Measurements from ENCODE around the gene TMEM87B. TPM values are rescaled to one million over a fixed set of nuclear protein-coding genes. Genes with fewer than 3 reads are reported as not detected.

TMEM87B gene
- total and polyA plus RNA-seq, 10 of the 15 experiments (the other 5 are each of a cell fraction or from before 2014, with no cell fraction given) = 5.7 to 20.6 (median 12.3) TPM

DNA sequence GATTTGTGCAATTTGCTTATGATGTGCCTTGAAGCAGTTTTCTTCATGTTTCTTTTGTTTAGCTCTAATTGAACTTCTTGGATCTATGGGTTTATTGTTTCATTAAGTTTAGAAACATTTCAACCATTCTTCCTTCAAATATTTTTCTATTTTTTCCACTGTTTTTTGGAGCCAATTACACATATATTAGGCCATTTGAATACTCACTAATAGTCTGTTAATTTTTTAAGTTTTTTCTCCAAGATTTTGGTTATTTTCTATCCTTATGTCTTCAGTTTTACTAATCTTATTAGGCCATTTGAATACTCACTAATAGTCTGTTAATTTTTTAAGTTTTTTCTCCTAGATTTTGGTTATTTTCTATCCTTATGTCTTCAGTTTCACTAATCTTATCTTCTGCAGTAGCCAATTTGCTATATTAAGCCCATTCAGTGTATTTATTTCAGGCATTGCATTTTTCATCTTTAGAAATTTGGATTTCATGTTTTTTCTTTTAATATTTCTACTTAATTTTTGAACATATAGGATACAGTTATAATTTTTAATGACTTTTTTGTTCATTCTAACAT, 9.5 kb upstream of the TMEM87B start (continued):
- TF ChIP-seq PML (IDR thresholded peaks at IDR 0.05; ENCODE audit: low read length) = no peak
- TF ChIP-seq SUPT20H (IDR thresholded peaks at IDR 0.05; ENCODE audit: borderline replicate concordance, control insufficient read depth, low read depth, low read length) = no peak
- TF ChIP-seq NBN (IDR thresholded peaks at IDR 0.05) = no peak
- no peak for TF ChIP-seq SMARCA5 (IDR thresholded peaks at IDR 0.05)
- TF ChIP-seq KAT2A (conservative IDR thresholded peaks at IDR 0.05; ENCODE audit: control insufficient read depth, low read depth, low read length) = no peak
- no peak for TF ChIP-seq HDAC2 (IDR thresholded peaks at IDR 0.05)
- TF ChIP-seq, protein P1, sequence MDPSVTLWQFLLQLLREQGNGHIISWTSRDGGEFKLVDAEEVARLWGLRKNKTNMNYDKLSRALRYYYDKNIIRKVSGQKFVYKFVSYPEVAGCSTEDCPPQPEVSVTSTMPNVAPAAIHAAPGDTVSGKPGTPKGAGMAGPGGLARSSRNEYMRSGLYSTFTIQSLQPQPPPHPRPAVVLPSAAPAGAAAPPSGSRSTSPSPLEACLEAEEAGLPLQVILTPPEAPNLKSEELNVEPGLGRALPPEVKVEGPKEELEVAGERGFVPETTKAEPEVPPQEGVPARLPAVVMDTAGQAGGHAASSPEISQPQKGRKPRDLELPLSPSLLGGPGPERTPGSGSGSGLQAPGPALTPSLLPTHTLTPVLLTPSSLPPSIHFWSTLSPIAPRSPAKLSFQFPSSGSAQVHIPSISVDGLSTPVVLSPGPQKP (IDR thresholded peaks at IDR 0.05; ENCODE audit: low read depth, low read length) = no peak
- TF ChIP-seq EZH2 (IDR thresholded peaks at IDR 0.05; ENCODE audit: borderline replicate concordance, control insufficient read depth, low read depth, low read length) = no peak

DNA sequence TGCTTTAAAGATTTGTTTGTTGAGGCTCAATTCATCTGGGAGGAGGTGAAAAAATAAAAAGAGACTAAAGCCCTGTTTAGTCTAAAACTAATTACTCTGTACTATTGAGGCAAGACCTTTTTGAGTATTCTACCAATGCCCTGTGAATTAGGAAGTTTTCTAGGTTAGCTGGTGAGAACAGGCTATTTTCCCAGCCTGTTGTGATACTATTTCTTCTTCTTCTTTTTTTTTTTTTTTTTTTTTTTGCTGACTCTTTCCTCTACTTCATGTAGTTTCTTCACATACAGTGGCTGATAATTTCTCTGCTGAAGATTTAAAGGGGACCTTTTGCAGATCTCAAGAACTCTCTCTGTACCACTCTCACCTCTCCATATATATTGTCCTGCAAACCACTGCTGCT, 8.8 kb upstream of the TMEM87B start:
- intact Hi-C loops (cut with micrococcal nuclease; ENCODE audit: unreplicated experiment) (loop anchor here (10.0 kb wide), 1 partner anchor 91 kb away; no protein-coding TSS in a partner anchor), in situ Hi-C loops (cut with MboI) (no loop called here)
- no peaks in the 10 kb centered on the region for H3K27me3 ChIP-seq (replicated peaks in 1 of 2; ENCODE audit: control insufficient read depth in 2 of 2, insufficient read depth in 2 of 2, low read length in 1 of 2)
- H3K4me3 ChIP-seq = no peak overlapping the region
- H3K27ac ChIP-seq (ENCODE audit: control insufficient read depth, insufficient read depth) = no peak overlapping the region
- POLR2A ChIA-PET = interaction anchor here (0.7 kb wide), 1 partner anchor 136 kb away, joined by 6 read pairs; no protein-coding TSS in a partner anchor
- FAIRE-seq = no peak
- H2AFZ ChIP-seq (ENCODE audit: control insufficient read depth, low read depth, low read length) = no peak overlapping the region
- no peaks in the 10 kb centered on the region for H3K79me2 ChIP-seq (ENCODE audit: control insufficient read depth, insufficient read depth, low read length)
- no TSS peak for BruUV-seq (replicated peaks)
- RAD21 ChIA-PET (ENCODE audit: unreplicated experiment) = interaction anchor here (1.2 to 3.8 kb wide), 5 partner anchors 144 to 162 kb away, joined by 3 to 21 read pairs (median 5); partner anchors contain the start of gene ANAPC1
- H3K9ac ChIP-seq (ENCODE audit: control insufficient read depth, insufficient read depth, low read length) = no peak overlapping the region
- TF ChIP-seq MXI1 (IDR thresholded peaks at IDR 0.05; ENCODE audit: low read depth, low read length) = no peak
- TF ChIP-seq, protein P2, sequence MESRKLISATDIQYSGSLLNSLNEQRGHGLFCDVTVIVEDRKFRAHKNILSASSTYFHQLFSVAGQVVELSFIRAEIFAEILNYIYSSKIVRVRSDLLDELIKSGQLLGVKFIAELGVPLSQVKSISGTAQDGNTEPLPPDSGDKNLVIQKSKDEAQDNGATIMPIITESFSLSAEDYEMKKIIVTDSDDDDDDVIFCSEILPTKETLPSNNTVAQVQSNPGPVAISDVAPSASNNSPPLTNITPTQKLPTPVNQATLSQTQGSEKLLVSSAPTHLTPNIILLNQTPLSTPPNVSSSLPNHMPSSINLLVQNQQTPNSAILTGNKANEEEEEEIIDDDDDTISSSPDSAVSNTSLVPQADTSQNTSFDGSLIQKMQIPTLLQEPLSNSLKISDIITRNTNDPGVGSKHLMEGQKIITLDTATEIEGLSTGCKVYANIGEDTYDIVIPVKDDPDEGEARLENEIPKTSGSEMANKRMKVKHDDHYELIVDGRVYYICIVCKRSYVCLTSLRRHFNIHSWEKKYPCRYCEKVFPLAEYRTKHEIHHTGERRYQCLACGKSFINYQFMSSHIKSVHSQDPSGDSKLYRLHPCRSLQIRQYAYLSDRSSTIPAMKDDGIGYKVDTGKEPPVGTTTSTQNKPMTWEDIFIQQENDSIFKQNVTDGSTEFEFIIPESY (IDR thresholded peaks at IDR 0.05) = no peak
- TF ChIP-seq, protein P3, sequence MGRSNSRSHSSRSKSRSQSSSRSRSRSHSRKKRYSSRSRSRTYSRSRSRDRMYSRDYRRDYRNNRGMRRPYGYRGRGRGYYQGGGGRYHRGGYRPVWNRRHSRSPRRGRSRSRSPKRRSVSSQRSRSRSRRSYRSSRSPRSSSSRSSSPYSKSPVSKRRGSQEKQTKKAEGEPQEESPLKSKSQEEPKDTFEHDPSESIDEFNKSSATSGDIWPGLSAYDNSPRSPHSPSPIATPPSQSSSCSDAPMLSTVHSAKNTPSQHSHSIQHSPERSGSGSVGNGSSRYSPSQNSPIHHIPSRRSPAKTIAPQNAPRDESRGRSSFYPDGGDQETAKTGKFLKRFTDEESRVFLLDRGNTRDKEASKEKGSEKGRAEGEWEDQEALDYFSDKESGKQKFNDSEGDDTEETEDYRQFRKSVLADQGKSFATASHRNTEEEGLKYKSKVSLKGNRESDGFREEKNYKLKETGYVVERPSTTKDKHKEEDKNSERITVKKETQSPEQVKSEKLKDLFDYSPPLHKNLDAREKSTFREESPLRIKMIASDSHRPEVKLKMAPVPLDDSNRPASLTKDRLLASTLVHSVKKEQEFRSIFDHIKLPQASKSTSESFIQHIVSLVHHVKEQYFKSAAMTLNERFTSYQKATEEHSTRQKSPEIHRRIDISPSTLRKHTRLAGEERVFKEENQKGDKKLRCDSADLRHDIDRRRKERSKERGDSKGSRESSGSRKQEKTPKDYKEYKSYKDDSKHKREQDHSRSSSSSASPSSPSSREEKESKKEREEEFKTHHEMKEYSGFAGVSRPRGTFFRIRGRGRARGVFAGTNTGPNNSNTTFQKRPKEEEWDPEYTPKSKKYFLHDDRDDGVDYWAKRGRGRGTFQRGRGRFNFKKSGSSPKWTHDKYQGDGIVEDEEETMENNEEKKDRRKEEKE (IDR thresholded peaks at IDR 0.05) = no peak
- no peak for TF ChIP-seq TCF12 (IDR thresholded peaks at IDR 0.05; ENCODE audit: low read depth, low read length)
- TF ChIP-seq NR2C2 (IDR thresholded peaks at IDR 0.05; ENCODE audit: borderline replicate concordance, control insufficient read depth, insufficient read length, low read depth) = no peak
- TF ChIP-seq NRF1 (conservative IDR thresholded peaks at IDR 0.05; ENCODE audit: low read depth, low read length) = no peak
- TF ChIP-seq EGR1 (IDR thresholded peaks at IDR 0.05; ENCODE audit: borderline replicate concordance in 1 of 2, low read depth in 2 of 2, low read length in 2 of 2) = no peak
- no peak for TF ChIP-seq POLR2A (IDR thresholded peaks at IDR 0.05; ENCODE audit: low read depth, low read length)
- no peak for TF ChIP-seq FOXM1 (IDR thresholded peaks at IDR 0.05; ENCODE audit: low read depth, low read length)
- TF ChIP-seq PML (IDR thresholded peaks at IDR 0.05; ENCODE audit: low read length) = no peak
- SMC1A ChIA-PET (ENCODE audit: uncharacterized antibody, unreplicated experiment) = interaction anchor here (0.7 to 9.0 kb wide), 6 partner anchors 63 to 157 kb away, joined by 3 to 85 read pairs (median 6); no protein-coding TSS in a partner anchor
- H3K9me3 ChIP-seq (replicated peaks; ENCODE audit: control insufficient read depth, insufficient read depth, low read length) = no peaks in the 10 kb centered on the region; the same call in 2 of the 3 replicates
- no peak overlapping the region for H3K4me2 ChIP-seq (ENCODE audit: control insufficient read depth, insufficient read depth)
- ATAC-seq = no peak
- no peak for DNase-seq (ENCODE audit: low read depth, low spot score)
- H3K36me3 ChIP-seq (ENCODE audit: control insufficient read depth in 2 of 2, insufficient read depth in 2 of 2, low read length in 1 of 2) = no peaks in the 10 kb centered on the region
- CTCF ChIA-PET = interaction anchor here (1.2 to 11.6 kb wide), 4 partner anchors 30 to 155 kb away, joined by 3 to 189 read pairs (median 54); partner anchors contain the start of gene MERTK
- no peaks in the 10 kb centered on the region for H3K4me1 ChIP-seq (ENCODE audit: control insufficient read depth, insufficient read depth, low read length)
- H4K20me1 ChIP-seq (ENCODE audit: control insufficient read depth, insufficient read depth) = no peaks in the 10 kb centered on the region
